Measurements from ENCODE around the gene ASCL2. TPM values are rescaled to one million over a fixed set of nuclear protein-coding genes. Genes with fewer than 3 reads are reported as not detected.

ASCL2 gene
- total RNA-seq, 1 donor from 2014 or later, result 0.64 TPM

DNA sequence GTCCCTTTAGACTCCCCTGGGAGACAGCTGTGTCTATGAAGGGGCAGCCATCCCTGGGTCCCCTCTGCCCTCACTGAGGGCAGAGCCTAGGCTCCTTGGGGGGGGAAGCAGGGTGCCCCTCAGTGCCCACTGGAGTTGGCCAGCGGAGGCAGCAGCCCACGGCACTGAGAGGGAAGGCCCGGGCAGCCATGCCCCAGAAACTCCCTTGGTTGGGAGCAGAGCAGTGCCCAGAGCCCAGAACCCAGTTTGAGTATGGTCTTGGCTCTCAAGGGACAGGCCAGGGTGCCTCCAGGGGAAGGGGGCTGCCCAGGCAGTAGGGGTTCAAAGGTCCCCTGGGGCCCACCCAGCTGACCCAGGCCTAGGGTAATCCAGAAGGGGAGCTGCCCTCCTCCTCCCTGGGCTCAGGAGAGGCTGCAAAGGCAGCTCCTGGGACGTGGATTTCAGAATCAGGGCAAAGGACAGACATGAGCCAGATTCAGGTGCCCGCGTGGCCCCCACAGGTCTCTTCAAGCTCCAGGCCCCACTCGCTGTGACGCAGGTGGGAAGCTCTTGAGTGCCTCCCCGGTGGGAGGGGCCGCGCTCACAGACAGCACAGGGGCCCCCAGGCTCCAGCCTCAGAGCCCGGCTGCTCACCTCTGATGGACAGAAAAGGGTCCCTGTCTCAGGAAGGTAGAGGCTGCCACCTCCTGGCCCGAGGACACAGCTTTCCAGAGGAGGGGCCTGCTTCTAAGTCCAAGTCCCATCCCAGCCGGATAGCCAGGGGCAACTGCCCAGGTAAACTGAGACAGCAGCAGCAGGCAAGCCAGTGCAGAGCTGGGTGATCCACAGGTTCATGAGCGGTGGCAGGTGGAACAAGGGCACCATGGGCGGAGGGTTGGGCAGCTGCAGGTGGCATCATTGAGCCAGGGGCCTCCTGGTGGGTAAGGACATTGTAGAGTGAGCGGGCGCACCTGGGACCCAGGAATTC lies 28.7 kb upstream of the ASCL2 start:
- peak; percentile 85 for DNase-seq (ENCODE audit: low spot score)

DNA sequence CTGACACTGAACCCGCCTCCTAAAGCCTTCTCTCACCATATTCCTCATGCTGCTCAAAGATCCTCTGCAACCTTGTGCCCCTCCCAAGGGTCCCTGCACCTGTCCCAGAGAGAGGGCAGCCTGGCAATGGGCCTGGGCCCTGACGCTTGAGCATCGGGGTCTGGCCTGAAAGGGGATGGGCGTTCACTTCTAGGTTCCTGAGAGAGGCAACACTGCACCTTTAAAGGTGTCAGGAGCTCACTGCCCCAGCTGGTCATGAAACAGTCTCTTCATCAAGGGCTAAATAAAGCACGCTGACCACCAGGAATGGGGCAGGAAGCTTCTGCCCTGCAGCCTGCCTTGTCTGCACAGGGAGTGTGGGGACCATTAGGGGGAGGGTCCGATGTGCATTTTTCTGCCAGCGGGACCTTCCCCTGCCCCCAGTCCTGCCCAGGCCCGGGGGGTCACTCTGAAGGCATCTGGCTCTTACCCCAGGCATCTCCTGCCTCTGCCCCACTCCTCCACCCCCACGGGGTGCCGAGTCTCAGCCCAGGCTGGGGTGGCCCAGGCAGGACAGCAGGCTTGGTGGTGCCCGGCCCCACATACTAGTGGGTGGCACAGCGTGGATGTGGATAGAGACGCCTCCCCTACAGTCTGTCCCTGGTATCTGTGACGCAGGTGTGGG lies 27.9 kb upstream of the ASCL2 start:
- DNase-seq (ENCODE audit: low spot score), result peak; percentile 77

DNA sequence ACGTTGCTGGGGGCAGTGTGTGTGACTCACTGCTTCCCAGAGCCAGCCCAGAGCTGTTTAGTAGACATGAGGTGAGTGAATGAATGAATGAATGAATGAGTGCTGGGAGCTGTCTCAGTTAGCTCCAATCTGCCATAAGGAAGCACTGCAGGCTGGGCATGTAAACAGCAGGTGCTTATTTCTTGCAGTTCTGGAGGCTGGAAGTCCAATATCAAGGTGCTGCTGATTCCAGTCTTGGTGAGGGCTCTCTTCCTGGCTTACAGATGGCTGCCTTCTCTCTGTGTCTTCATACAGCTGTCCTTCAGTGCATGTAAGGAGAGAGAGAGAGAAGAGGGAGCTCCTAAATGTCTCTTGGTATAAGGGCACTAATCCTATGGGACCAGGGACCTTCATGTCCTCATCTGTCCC lies 27.2 kb upstream of the ASCL2 start:
- no peak for DNase-seq (ENCODE audit: low spot score)

DNA sequence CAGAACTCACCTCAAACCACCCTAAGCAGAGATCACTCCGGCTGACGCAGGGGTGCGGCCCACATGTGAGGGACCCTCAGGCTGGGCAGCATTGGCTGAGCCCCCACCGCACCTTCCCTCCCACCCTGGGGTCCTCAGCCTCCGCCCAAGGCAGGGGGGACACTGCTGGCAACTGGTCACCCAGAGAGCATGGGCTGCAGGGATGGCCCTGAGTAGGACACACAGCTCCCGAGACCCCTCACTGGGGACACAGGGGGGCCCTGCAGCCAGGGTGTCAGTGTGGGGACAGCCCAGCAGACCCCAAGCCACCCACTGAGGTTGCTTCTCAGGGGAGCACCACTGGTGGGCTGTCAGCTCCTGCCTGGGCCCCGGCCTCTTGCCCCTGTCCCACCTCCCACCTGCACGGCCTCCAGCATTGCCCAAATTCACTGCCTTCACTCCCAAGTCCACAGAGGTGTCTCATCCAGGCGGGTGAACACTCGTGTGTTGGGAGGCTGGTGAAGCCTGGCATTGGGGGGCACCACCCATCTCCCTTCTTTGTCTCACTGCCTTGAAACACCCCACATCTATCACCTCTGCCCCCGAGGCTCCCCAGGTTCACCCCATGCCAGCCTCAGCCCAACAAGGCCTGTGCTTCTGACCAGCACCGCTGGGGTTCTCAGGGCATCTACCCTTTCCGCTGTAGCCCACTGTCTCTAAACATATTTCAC lies 26.7 kb upstream of the ASCL2 start:
- DNase-seq (ENCODE audit: low spot score), result peak; percentile 73

DNA sequence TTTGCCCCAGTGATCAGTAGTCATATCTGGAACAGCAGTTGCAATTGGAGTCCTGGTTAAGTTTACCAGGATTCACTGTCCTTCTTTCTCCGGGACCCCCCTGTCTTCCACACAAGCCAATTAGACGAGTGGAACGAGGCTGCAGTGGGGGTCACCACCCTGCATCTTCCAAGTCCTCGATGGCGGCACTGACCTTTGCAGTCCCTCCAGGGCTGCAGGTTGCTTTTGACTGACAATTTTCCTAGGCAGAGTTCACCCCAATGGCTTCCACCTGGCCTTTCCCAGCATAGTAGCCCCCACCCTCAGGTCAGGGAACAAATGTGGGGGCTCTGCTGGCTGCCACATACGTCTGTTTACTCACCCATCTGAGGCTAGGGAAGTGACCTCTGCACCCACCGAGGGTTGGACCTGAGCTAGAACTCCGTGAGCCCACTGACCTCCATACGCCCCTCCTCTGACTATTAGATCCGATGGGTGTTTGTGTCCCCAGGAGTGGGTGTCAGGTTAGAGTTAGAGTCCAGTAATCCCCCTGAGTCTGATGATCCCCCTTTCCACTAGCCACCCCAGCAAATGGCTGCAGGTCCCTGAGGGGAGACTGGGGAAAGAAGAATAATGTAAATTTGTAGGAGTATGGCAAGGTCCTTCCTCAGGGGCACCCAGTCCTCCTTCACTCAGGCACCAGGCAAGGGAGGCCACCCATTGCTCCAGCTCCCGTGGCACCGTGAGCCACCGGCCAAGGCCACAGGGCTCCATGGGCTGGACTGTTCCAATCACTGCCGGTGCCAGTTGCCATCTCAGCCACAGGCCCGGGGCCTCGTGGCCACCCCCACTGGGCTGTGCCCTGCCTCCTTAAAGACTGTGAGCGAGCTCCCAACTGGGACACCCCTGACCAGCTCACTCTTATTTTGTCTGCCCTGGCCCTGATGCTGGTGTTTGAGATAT lies 25.9 kb upstream of the ASCL2 start:
- peak; percentile 84 for DNase-seq (ENCODE audit: low spot score)

DNA sequence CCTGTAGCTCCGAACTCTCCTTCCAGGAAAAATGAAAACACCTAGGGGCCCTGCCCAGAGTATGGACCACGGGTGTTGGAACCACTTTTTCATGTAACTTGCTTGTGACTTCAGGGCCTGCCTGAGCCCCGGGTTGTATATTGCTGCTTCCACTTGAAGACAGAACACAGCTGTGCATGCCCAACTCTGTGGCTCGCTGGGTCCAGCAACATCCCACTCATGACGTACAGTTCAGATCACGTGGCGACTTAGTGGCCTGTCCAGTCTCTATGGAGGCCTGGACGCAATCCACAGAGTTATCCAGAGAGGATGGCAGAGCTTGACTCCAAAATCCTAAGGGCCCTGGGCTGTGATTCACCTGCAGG lies 24.5 kb upstream of the ASCL2 start:
- peak; percentile 60 for DNase-seq (ENCODE audit: low spot score)

DNA sequence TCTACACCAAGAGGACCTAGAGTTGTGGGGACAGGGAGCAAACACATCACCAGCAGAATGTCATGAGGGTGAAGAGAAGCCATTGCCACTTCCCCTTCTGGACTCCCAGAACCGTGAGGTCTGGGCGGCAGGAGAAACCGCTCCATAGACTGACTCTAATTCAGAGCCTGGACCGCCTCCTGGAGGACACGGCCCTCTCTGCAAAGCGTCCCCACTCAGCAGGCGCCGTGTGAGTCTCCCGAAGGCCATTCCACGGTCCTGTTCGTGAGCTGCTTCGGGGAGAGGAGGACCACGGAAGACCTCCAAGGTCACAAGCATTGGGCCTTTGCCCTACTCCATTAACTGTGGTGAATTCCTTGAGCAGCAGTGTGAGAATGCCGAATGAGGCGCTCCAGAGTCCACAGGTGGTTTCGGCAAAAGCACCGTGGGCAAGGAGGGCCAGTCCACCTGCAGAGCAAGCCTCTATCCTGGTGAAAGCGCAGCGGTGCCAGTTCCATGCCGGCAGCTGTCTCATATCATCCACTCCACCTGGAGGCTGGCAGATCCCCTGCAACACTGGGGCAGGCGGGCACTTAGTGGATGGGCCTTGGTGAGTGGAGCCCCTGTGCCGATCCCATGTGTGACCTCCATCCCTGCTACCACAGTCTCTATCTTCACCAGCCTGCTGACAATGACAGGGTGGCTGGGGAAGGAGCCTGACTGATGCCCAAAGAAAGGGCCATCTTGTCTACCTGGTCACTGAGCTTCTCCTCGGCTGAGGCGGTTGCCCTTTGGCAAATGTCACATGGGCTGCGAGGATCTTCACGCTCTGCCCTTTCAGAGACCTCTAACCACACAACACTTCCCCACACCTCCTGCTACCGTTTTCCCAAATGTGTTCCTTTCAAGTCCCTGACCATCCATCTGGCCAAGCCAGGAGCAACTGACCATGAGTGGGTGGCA lies 23.9 kb upstream of the ASCL2 start:
- peak; percentile 86 for DNase-seq (ENCODE audit: low spot score)

DNA sequence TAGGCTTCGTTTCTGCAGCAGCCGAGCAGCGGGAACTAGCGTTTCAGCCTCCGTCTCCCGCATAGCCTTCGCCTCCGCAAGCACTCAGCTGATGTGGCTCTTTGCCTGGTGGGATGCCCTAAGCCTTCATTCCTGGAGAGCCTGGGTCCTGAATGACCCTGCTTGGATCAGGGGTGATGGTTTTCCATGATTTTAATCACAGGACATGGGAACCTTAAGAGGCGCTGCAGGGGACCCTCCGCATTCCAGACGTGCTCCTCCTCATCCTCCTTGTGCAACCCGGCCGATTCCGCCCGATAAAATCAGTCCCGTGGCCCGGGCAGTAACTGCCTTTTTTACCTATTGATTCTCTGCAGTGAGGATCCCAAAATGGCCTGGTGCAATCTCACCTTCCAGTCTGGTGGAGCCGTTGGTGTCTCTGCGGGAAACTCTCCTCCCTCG lies 23.2 kb upstream of the ASCL2 start:
- DNase-seq (ENCODE audit: low spot score), result peak; percentile 77

DNA sequence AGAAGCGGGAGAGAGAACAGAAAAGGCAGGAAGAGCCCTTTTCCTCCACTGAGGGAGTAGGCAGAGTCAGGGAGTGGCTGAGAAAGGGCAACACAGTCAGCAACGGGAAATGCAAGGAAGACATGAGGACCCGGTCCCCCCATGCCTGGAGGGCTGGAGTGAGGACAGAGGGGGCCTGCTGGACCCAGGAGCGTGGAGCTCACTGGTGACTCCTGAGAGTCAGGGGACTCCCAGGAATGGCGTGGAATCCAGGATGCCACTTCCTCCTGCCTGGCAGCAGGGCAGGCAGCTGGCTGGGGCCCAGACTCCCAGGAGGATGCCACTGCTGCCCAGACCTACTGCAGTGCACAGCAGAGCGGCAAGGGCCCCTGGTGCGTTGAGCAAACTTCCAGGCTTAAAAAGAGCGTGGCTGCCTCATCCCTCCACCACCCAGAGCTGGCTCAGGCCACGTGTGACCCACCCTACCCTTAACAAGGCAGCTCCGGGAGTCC lies 20.0 kb upstream of the ASCL2 start:
- no peak for DNase-seq (ENCODE audit: low spot score)

DNA sequence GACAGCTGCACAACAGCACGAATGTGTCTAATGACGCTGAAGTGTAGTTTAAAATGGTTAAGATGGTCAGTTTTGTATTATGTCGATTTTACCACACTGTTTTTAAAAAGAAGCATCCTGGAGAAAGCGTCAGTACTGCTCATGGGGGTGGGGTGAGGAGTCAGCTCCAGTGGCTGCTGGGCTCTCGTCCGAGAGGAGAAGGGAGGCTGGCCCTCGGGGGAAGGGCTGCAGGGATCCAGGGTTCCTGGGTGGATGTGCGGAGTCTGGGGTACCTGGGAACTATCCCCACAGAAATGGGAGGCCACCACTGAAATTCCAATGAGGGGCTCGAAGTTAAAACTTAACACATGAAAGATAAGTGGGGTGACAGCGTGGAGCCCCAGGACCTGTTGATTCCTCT lies 19.5 kb upstream of the ASCL2 start:
- DNase-seq (ENCODE audit: low spot score), result no peak

DNA sequence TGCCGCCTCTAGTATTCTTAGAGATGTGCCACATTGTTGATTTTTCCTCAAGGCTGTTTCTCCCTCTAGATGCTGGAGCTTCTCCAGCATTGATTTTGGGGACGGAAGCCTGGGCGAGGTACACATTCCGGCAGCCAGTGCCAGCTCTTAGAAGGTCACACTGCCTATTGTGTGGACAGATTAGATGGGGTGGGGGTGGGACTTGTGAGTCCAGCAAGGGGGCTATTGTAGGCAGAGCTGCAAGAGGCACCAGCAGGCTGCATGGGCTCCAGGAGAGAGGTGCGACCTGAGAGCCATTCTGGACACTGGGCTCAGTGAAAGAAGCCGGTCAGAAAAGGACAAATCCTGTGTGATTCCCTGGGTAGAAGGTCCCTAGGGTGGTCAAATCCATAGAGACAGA lies 19.0 kb upstream of the ASCL2 start:
- DNase-seq (ENCODE audit: low spot score), result no peak

DNA sequence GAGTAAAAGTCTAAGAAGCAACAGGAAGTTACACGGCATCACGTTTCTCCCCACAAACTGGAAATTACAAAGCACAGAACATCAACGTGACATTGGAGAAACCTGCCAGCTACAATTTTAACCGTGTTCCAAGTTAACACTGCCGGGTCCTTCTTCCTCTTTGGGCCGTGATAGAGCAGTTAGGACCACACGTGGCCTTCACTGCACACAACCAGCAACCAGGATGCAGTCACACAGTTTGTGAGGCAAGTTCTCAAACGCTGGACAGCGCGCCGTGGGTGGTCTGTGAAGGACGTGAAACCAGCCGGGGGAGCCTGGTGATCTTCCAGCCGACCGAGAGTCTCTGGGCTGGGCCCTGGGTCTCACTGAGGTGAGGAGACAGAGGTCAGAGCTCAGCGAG lies 16.7 kb upstream of the ASCL2 start:
- peak; percentile 79 for DNase-seq (ENCODE audit: low spot score)

DNA sequence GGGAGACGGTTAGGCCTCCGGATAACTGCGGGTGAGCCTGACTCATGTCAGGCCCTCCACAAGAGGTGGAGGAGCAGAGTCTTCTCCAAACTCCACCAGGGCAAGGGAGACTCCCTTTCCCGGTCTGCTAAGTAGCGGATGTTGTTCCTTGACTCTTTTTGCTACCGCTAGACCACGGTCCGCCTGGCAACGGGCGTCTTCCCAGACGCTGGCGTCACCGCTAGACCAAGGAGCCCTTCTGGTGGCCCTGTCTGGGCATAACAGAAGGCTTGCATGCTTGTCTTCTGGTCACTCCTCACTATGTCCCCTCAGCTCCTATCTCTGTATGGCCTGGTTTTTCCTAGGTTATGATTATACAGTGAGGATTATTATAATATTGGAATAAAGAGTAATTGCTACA lies 16.0 kb upstream of the ASCL2 start:
- DNase-seq (ENCODE audit: low spot score), result peak; percentile 53

DNA sequence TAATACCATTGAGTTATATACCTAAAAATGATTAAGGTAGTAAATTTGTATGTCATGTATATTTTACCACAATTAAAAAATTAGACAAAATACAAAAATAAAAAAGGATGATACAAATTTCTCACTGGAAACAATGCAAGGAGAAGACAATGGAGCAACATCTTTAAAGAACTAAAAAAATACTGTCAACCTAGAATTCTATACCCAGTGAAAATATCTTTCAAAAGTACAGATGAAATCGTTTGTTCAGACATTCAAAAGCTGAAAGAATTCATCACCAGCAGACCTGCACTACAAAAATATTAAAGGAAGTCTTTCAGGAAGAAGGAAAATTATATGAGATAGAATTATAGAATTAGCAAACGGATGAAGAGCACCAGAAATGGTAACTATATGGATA lies 9.8 kb upstream of the ASCL2 start:
- no peak for DNase-seq (ENCODE audit: low spot score)

DNA sequence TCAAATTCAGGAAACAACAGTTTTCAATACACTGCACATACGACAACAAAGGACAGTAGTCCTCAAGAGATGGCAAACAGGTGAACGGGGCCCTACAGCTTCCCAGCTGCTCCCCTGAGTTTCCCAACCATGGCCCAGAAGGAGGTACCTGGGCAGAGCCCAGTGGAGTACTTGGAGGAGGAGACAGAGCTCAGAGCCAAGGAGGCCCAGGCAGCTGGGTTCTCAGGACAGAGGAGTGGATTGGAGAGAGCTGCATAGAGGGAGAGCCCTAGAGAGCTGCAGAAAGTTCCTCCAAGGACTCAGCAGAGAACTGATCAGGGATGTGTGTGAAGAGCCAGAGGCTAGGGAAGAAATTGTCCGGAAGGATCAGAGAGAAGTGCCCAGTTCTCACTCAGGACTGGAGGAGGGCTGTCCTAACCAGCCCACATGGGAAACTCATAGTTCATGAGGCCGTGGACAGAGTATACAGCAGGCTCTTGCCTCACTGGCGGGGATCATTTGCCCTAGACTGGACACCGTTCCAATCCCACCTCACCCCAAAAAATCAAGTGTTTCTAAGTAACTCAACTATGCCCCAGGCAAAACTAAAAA lies 7.6 kb upstream of the ASCL2 start:
- no peak for DNase-seq (ENCODE audit: low spot score)

DNA sequence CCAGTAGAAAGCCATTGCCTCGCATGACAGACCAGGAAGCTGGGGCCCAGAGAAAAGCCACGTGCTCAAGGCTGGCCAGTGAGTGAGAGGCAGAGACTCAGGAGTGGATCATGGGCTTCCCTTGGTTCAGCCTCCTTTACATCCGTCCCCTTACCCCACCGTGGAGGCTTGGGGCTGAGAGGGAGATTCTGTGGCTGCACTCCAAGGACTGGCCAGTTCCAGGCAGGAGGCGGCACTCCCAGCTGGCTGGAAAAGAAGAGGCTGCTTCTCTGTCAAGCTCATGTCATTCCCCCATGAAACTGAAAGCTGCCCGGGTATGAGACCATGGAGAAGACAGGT lies 6.6 kb upstream of the ASCL2 start:
- DNase-seq (ENCODE audit: low spot score), result no peak

DNA sequence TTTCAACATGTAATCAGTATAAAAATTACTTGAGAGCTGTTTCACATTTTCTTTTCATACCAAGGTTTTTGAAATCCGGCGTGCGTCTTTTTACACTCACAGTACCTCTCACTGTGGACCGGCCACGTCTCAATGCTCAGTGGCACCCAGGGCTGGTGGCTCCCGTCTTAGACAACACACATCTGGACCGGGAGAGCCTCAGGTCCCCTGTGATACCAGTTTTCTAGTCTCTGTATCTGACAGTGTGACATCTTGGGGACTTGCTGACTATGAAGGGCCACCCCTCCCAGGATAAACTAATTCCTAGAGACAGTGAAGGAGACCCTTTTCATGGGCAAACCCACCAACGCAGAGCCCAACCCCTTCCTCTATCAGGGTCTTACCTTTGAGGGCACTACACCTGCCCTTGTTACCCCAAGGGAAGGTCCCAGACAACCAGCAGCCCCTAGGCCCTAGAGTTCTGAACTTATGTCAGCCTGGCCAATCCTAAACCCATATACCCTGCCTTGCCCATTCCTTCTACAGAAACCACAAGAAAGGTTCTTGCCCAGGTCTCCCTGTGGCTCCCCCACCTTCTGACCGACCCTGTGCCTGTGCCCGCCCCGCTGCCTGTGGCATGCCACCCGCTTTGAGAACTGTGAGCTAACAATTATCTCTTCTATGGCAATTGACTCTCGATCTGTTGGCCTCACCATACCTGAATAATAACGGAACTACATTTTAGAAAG lies 6.1 kb upstream of the ASCL2 start:
- no peak for DNase-seq (ENCODE audit: low spot score)

Data from mesenteric fat pad (tissue), 1 donor.